GM18907 (cell line): ENCODE results near the gene DGKI.

Experiments
- ATAC-seq: cut with Tn5 transposase; IDR thresholded peaks from one replicate; pipeline ENCODE4 v1.9.1; 2021; ENCODE audit warnings: mild to moderate bottlenecking, moderate library complexity; ENCODE audit not compliant: unreplicated experiment

Gene DGKI

GRCh38 chr7:137791930-137792329 lies 54.8 kb downstream of the DGKI start:
- ATAC-seq = no peak

- ATAC-seq = no peak
Measured at GRCh38 chr7:137790828-137791227, 55.9 kb downstream of the DGKI start.

GRCh38 chr7:137789215-137789882 lies 57.4 kb downstream of the DGKI start:
- no peak for ATAC-seq

GRCh38 chr7:137787301-137787976 lies 59.3 kb downstream of the DGKI start:
- no peak for ATAC-seq

GRCh38 chr7:137778511-137778910 lies 68.3 kb downstream of the DGKI start:
- ATAC-seq = no peak

GRCh38 chr7:137774793-137775201 lies 72.0 kb downstream of the DGKI start:
- no peak for ATAC-seq

- no peak for ATAC-seq
Measured at GRCh38 chr7:137772748-137773147, 74.0 kb downstream of the DGKI start.

- no peak for ATAC-seq
Measured at GRCh38 chr7:137772316-137772715, 74.5 kb downstream of the DGKI start.

GRCh38 chr7:137771679-137772078 lies 75.1 kb downstream of the DGKI start:
- no peak for ATAC-seq

- ATAC-seq = no peak
Measured at GRCh38 chr7:137771273-137771672, 75.5 kb downstream of the DGKI start.

GRCh38 chr7:137768366-137768765 lies 78.4 kb downstream of the DGKI start:
- no peak for ATAC-seq

- ATAC-seq = no peak
Measured at GRCh38 chr7:137762334-137762733, 84.4 kb downstream of the DGKI start.

GRCh38 chr7:137760111-137760510 lies 86.7 kb downstream of the DGKI start:
- ATAC-seq = no peak

GRCh38 chr7:137757146-137757925 lies 89.4 kb downstream of the DGKI start:
- ATAC-seq = no peak

- ATAC-seq = no peak
Measured at GRCh38 chr7:137755846-137756651, 90.7 kb downstream of the DGKI start.

- no peak for ATAC-seq
Measured at GRCh38 chr7:137755427-137755826, 91.3 kb downstream of the DGKI start.

GRCh38 chr7:137753948-137754851 lies 92.6 kb downstream of the DGKI start:
- peak; percentile 53 for ATAC-seq

GRCh38 chr7:137753575-137753947 lies 93.2 kb downstream of the DGKI start:
- no peak for ATAC-seq

GRCh38 chr7:137753067-137753466 lies 93.7 kb downstream of the DGKI start:
- ATAC-seq = no peak

GRCh38 chr7:137751361-137752009 lies 95.3 kb downstream of the DGKI start:
- no peak for ATAC-seq
